SU-DHL-6 (cell line): ENCODE data around the gene STAG2.

Source experiments
- H2AFZ ChIP-seq: fragments of 200-600 bp; sonication (generic); 2 replicates; pipeline ENCODE4 v1.6.1; 2014; ENCODE audit warnings: low read depth, mild to moderate bottlenecking, moderate library complexity, mixed read lengths, antibody characterized with exemption, low read length; ENCODE audit not compliant: severe bottlenecking
- H3F3A ChIP-seq: fragments of 200-600 bp; shearing (Covaris generic); 2 replicates; pipeline ENCODE4 v1.6.0; 2016; ENCODE audit warnings: antibody characterized with exemption, mild to moderate bottlenecking; ENCODE audit not compliant: insufficient read depth
- H3K27ac ChIP-seq: fragments of 200-600 bp; sonication (generic); 2 replicates; pipeline ENCODE4 v1.5.1; 2016; ENCODE audit warnings: low read depth, mild to moderate bottlenecking, low read length, moderate library complexity, mixed read lengths
- H3K27me3 ChIP-seq: fragments of 200-600 bp; sonication (generic), shearing (Covaris generic); 2 replicates; pipeline ENCODE4 v1.6.0; 2014; ENCODE audit warnings: mild to moderate bottlenecking, low read length
- H3K36me3 ChIP-seq: fragments of 200-600 bp; sonication (generic); 2 replicates; pipeline ENCODE4 v1.6.1; 2014; ENCODE audit warnings: mild to moderate bottlenecking, low read length, mixed read lengths
- H3K4me2 ChIP-seq: fragments of 300-600, 200-600 bp; shearing (Covaris generic), sonication (generic); 2 replicates; pipeline ENCODE4 v1.6.0; 2014; ENCODE audit warnings: low read length, low read depth, mild to moderate bottlenecking; ENCODE audit not compliant: poor library complexity, severe bottlenecking
- H3K4me3 ChIP-seq: fragments of 200-600 bp; sonication (generic); 2 replicates; pipeline ENCODE4 v1.5.1; 2014; ENCODE audit warnings: antibody characterized with exemption, low read length, mild to moderate bottlenecking, mixed read lengths; ENCODE audit not compliant: insufficient read depth, poor library complexity, severe bottlenecking
- H3K79me2 ChIP-seq: fragments of 200-600 bp; sonication (generic); 2 replicates; pipeline ENCODE4 v1.6.1; 2014; ENCODE audit warnings: mild to moderate bottlenecking, low read length, moderate library complexity; ENCODE audit not compliant: insufficient read depth
- H3K9ac ChIP-seq: fragments of 200-600 bp; sonication (generic); 2 replicates; pipeline ENCODE4 v1.7.0; 2014; ENCODE audit warnings: mild to moderate bottlenecking, low read length
- H3K9me2 ChIP-seq: fragments of 200-600 bp; sonication (generic); replicated peaks from 2 replicates; pipeline ENCODE4 v1.6.1; 2014; ENCODE audit warnings: low read length; ENCODE audit not compliant: insufficient read depth
- H3K9me3 ChIP-seq: fragments of 200-600 bp; sonication (generic); 2 replicates; pipeline ENCODE4 v1.6.1; 2014; ENCODE audit warnings: low read length, mixed read lengths; ENCODE audit not compliant: insufficient read depth
- H4K20me1 ChIP-seq: fragments of 200-600 bp; sonication (generic); 2 replicates; pipeline ENCODE4 v1.6.1; 2014; ENCODE audit warnings: low read depth, mild to moderate bottlenecking, antibody characterized with exemption, low read length, moderate library complexity, mixed read lengths
- CTCF ChIP-seq: fragments of 200-600 bp; sonication (generic); IDR thresholded peaks from one replicate; pipeline ENCODE4 v1.5.1; 2017; ENCODE audit warnings: antibody characterized with exemption, mild to moderate bottlenecking, low read length, moderate library complexity; ENCODE audit not compliant: insufficient read depth, poor library complexity, severe bottlenecking
- EZH2phosphoT487 ChIP-seq: fragments of 200-600 bp; sonication (generic), shearing (Covaris generic); conservative IDR thresholded peaks from 2 replicates; pipeline ENCODE4 v1.6.1; 2018; ENCODE audit warnings: mild to moderate bottlenecking, antibody characterized with exemption, low read length, moderate library complexity, mixed read lengths

The STAG2 gene

GRCh38 chrX:123976706-123977316 is 15.3 kb downstream of the STAG2 start:
- Histone ChIP-seq H3K36me3 (no peaks in the 10 kb centered on the region), H2AFZ (no peak overlapping the region), H3K9ac (no peak overlapping the region), H3F3A (0 out of 2 replicates have a peak, but pooled peaks cover 4% of the 10 kb centered on the region), H3K9me2 (no peaks in the 10 kb centered on the region), H3K79me2 (peaks cover 97% of the 10 kb centered on the region), H3K4me2 (peak overlapping the region; percentile 27), H3K27ac (no peak overlapping the region), H3K27me3 (no peaks in the 10 kb centered on the region), H3K4me3 (no peak overlapping the region), H4K20me1 (0 out of 2 replicates have a peak, but pooled peaks cover 11% of the 10 kb centered on the region), H3K9me3 (no peaks in the 10 kb centered on the region)
- TF ChIP-seq CTCF (no peak), EZH2phosphoT487 (no peak)

GRCh38 chrX:123983240-123983639 is 21.7 kb downstream of the STAG2 start:
- Histone ChIP-seq H3K9ac (no peak overlapping the region), H2AFZ (no peak overlapping the region), H3F3A (no peaks in the 10 kb centered on the region; the same call in 1 of the 2 replicates), H3K4me3 (no peak overlapping the region), H3K9me3 (no peaks in the 10 kb centered on the region), H3K27me3 (no peaks in the 10 kb centered on the region), H3K9me2 (no peaks in the 10 kb centered on the region), H3K4me2 (peak overlapping the region; percentile 13), H3K79me2 (peaks cover 97% of the 10 kb centered on the region), H3K27ac (no peak overlapping the region), H3K36me3 (no peaks in the 10 kb centered on the region), H4K20me1 (peaks cover 20% of the 10 kb centered on the region; the same call in 1 of the 2 replicates)
- TF ChIP-seq EZH2phosphoT487 (no peak), CTCF (no peak)

- no peaks in the 10 kb centered on the region for H3K27me3 ChIP-seq
- H3K9me2 ChIP-seq = no peaks in the 10 kb centered on the region
- H3K4me3 ChIP-seq = no peak overlapping the region
- H3K9ac ChIP-seq = no peak overlapping the region
- no peak overlapping the region for H3K27ac ChIP-seq
- H3F3A ChIP-seq = no peaks in the 10 kb centered on the region; the same call in 1 of the 2 replicates
- H3K79me2 ChIP-seq = peaks cover 96% of the 10 kb centered on the region
- no peak overlapping the region for H2AFZ ChIP-seq
- H3K4me2 ChIP-seq = no peak overlapping the region
- H3K36me3 ChIP-seq = no peaks in the 10 kb centered on the region
- TF ChIP-seq CTCF = no peak
- TF ChIP-seq EZH2phosphoT487 = no peak
- peaks cover 15% of the 10 kb centered on the region; the same call in 1 of the 2 replicates for H4K20me1 ChIP-seq
- H3K9me3 ChIP-seq = no peaks in the 10 kb centered on the region
Observed at GRCh38 chrX:123986377-123986776, 24.9 kb downstream of the STAG2 start.
